Right lobe of liver (tissue), 4 donors: Measurements from ENCODE around the gene EPS15.

ENCODE experiments used
- POLR2A ChIP-seq: fragments of 450-650 bp; IDR thresholded peaks from one replicate; pipeline ENCODE4 v1.6.1; 2017; ENCODE audit warnings: antibody characterized with exemption, mild to moderate bottlenecking
- TF ChIP-seq, protein P1 (sequence below), 4 donors: fragments of 200-600 bp in 3 of 4; fragments of 450-650 bp in 1 of 4; IDR thresholded peaks; one replicate each; pipeline versions ENCODE4 v1.5.1 to v1.8.0; 2016 to 2022; ENCODE audit warnings: antibody characterized with exemption in 4 of 4, mild to moderate bottlenecking in 2 of 4
- donor health status: DM: no; HTN: no; CAD: no.
- donor health status: DM: no; HTN: no; CAD: no.
- donor health status: DM: no; HTN: yes; CAD: no.

DNA sequence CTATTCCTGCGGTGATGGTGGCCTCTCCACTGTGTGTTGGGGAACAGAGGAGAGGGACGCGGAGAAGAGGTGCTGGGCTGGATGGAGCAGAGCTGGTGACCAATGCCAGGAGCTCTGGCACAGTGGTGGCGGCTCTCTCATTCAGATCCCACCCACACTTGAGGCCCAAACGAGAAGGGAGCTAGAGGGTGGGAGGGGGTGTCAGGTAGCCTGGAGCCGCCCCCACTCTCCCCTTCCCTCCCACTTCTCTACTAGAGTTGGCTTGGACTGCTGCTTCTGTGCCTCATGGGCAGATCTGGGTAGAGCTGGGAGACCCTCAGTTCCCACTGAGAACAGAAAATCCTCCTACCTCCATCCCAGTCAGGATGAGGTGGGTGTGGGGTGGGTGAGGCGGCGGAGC is 192.2 kb downstream of the EPS15 start:
- TF ChIP-seq, protein P1, sequence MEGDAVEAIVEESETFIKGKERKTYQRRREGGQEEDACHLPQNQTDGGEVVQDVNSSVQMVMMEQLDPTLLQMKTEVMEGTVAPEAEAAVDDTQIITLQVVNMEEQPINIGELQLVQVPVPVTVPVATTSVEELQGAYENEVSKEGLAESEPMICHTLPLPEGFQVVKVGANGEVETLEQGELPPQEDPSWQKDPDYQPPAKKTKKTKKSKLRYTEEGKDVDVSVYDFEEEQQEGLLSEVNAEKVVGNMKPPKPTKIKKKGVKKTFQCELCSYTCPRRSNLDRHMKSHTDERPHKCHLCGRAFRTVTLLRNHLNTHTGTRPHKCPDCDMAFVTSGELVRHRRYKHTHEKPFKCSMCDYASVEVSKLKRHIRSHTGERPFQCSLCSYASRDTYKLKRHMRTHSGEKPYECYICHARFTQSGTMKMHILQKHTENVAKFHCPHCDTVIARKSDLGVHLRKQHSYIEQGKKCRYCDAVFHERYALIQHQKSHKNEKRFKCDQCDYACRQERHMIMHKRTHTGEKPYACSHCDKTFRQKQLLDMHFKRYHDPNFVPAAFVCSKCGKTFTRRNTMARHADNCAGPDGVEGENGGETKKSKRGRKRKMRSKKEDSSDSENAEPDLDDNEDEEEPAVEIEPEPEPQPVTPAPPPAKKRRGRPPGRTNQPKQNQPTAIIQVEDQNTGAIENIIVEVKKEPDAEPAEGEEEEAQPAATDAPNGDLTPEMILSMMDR (IDR thresholded peaks at IDR 0.05): no peak
- no peak for TF ChIP-seq POLR2A
